Liver (tissue), 3 donors: ENCODE data around the gene PRSS3.
"Not testable (repeated sequence)": the region's sequence is repeated elsewhere in the genome, so short reads cannot be mapped to it uniquely, and the experiment has no call there.

Experiments used
- ATF3 ChIP-seq: IDR thresholded peaks from 2 replicates; pipeline ENCODE4 v1.6.1; 2016; ENCODE audit warnings: antibody characterized with exemption
- CTCF ChIP-seq: fragments of 150-350 bp; IDR thresholded peaks from 2 replicates; pipeline ENCODE4 v1.5.1; 2017; ENCODE audit warnings: improper control_type of control experiment, low read depth, low read length; ENCODE audit not compliant: missing input control
- RAD21 ChIP-seq, 2 donors: IDR thresholded peaks; 2 replicates each; pipeline ENCODE4 v1.6.1; 2016; ENCODE audit warnings: antibody characterized with exemption in 2 of 2, mild to moderate bottlenecking in 2 of 2
- RXRA ChIP-seq, 2 donors: IDR thresholded peaks; 2 replicates each; pipeline ENCODE4 v1.6.1; 2017 to 2018; ENCODE audit warnings: antibody characterized with exemption in 2 of 2, mild to moderate bottlenecking in 1 of 2
- TAF1 ChIP-seq: conservative IDR thresholded peaks from 2 replicates; pipeline ENCODE4 v1.6.1; 2016; ENCODE audit warnings: antibody characterized with exemption, mild to moderate bottlenecking
- donor health status: healthy.
- donor health status: healthy.

GRCh38 chr9:33759648-33760047, 35.7 kb upstream of the PRSS3 start:
- not testable (repeated sequence) for TF ChIP-seq TAF1; CTCF; ATF3; RAD21 (IDR thresholded peaks at IDR 0.05); RXRA (IDR thresholded peaks at IDR 0.05)
